ENCODE results near the gene SLC45A2.
"Not testable (repeated sequence)": the region's sequence is repeated elsewhere in the genome, so short reads cannot be mapped to it uniquely, and the experiment has no call there.

SLC45A2 gene

GRCh38 chr5:33914844-33915243, 69.6 kb downstream of the SLC45A2 start:
- DNase-seq = not testable (repeated sequence)

GRCh38 chr5:33906248-33906647, 78.2 kb downstream of the SLC45A2 start:
- DNase-seq = not testable (repeated sequence)

- no peak for DNase-seq
These were observed 79.1 kb downstream of the SLC45A2 start for GRCh38 chr5:33905381-33905780.

- DNase-seq = no peak
These were observed 81.4 kb downstream of the SLC45A2 start for GRCh38 chr5:33903118-33903517.

- no peak for DNase-seq
These were observed 83.3 kb downstream of the SLC45A2 start for GRCh38 chr5:33901156-33901555.

All from NCI-H2029 treated with DMSO at 0.1 percent for 48 hours (cell line).